ENCODE measurements around the gene DRD3. TPM values are rescaled to one million over a fixed set of nuclear protein-coding genes. Genes with fewer than 3 reads are reported as not detected.

DRD3 gene
- total RNA-seq, 2 experiments from 2014 or later: not detected

DNA sequence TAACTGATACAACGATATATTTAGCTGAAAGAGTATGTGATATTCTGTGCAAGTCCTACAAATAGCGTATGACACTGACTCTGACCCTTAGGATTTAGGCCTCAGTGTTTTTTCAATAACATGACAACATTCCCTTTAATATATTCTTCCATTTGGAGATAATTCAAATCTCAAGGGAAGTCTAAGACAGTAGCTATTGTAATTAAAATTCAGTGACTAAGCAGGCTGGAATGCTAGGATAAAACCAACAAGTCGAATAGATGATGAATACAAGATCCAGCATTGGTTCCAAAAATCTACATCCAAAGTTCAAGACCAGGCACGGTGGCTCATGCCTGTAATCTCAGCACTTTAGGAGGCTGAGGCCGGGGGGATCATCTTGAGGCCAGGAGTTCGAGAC lies 66.2 kb downstream of the DRD3 start:
- H3K27me3 Mint-ChIP-seq: peaks cover 5% of the 10 kb centered on the region
- H3K36me3 Mint-ChIP-seq (ENCODE audit: low read depth): no peaks in the 10 kb centered on the region
- ChIA-PET CTCF (no interaction called here), POLR2A (no interaction called here)
- no peak overlapping the region for H3K27ac Mint-ChIP-seq
- ATAC-seq: no peak
- no peak for TF ChIP-seq CTCF (IDR thresholded peaks at IDR 0.05)
- no peak overlapping the region for H3K4me3 Mint-ChIP-seq
- no peaks in the 10 kb centered on the region for H3K4me1 Mint-ChIP-seq (ENCODE audit: low read depth)
- DNase-seq: no peak
- no peaks in the 10 kb centered on the region for H3K9me3 Mint-ChIP-seq
- intact Hi-C loops (cut with micrococcal nuclease): no loop called here

DNA sequence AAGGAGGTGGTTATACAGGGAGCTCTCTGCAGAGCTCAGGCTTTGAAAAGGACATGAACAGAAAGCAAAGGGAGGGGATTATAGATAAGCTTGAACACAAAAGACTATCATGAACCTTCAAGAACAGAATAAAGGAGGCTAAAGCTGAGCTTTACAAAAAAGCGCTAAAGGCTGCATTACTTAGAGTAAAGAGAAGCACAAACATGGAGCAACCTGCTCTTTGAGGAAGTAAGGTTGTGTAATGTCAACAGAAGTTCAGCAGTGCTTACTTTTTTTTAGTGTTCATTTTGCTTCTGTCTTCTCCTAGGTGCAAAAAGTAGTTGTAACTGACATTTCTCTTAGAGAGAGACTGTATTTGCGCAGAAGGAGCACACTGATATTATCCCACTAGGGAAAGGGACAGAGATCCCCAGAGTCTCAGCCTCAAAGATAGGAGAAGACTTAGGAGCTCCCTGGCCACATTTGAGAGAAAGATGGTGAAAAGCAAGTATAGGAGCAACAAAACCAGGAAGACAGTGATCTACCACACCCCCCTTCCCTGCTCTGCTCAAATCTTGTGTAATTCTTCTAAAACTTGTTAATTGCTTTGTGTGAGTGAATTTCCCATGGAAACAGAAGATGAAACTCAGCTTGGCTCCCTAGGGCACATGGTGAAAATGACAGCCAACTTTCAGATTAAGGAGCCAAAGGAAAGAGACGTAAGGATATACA lies 67.6 kb downstream of the DRD3 start:
- TF ChIP-seq CTCF (IDR thresholded peaks at IDR 0.05): no peak
- Mint-ChIP-seq H3K4me1 (ENCODE audit: low read depth) (no peaks in the 10 kb centered on the region), H3K27ac (no peak overlapping the region), H3K9me3 (no peaks in the 10 kb centered on the region), H3K4me3 (no peak overlapping the region), H3K27me3 (peaks cover 5% of the 10 kb centered on the region), H3K36me3 (ENCODE audit: low read depth) (no peaks in the 10 kb centered on the region)
- DNase-seq (no peak), ATAC-seq (no peak)
- intact Hi-C loops (cut with micrococcal nuclease): no loop called here
- POLR2A ChIA-PET: no interaction called here
- CTCF ChIA-PET: no interaction called here

DNA sequence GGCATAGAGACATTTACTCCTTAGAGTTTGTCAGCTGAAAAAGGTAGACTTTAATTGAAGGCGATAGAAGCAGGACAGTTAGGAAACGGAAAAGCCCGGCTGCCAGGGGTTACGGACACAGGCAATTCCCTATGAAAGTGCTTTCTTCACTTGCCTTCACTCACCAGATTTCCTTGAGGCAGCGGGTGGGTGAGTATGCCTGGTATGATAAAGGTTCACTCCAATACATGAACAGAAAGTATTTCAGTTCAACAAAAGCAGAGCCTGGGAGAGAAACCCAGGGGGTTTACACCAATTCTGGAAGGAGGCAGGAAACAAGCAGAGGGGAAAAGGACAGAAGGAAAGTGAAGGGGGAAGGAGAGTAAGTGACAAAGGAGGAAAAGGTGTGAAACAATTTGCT lies 68.4 kb downstream of the DRD3 start:
- no peaks in the 10 kb centered on the region for H3K4me1 Mint-ChIP-seq (ENCODE audit: low read depth)
- no peaks in the 10 kb centered on the region for H3K36me3 Mint-ChIP-seq (ENCODE audit: low read depth)
- TF ChIP-seq CTCF (IDR thresholded peaks at IDR 0.05): no peak
- H3K27me3 Mint-ChIP-seq: peaks cover 5% of the 10 kb centered on the region
- DNase-seq (no peak), ATAC-seq (no peak)
- CTCF ChIA-PET: no interaction called here
- no peaks in the 10 kb centered on the region for H3K9me3 Mint-ChIP-seq
- POLR2A ChIA-PET: no interaction called here
- no peak overlapping the region for H3K27ac Mint-ChIP-seq
- intact Hi-C loops (cut with micrococcal nuclease): no loop called here
- no peak overlapping the region for H3K4me3 Mint-ChIP-seq

- Mint-ChIP-seq H3K4me1 (ENCODE audit: low read depth) (no peaks in the 10 kb centered on the region), H3K9me3 (no peaks in the 10 kb centered on the region), H3K36me3 (ENCODE audit: low read depth) (no peaks in the 10 kb centered on the region), H3K27me3 (peaks cover 5% of the 10 kb centered on the region), H3K27ac (no peak overlapping the region), H3K4me3 (no peak overlapping the region)
- DNase-seq: no peak
- ATAC-seq: no peak
- CTCF ChIA-PET: interaction anchor here (1.3 kb wide), 1 partner anchor 264 kb away, joined by 3 read pairs; no protein-coding TSS in a partner anchor
- POLR2A ChIA-PET: no interaction called here
- intact Hi-C loops (cut with micrococcal nuclease): no loop called here
- no peak for TF ChIP-seq CTCF (IDR thresholded peaks at IDR 0.05)
Observed at GRCh38 chr3:114108137-114108536, 70.7 kb downstream of the DRD3 start.

GRCh38 chr3:114104414-114104813 lies 74.4 kb downstream of the DRD3 start:
- no peak for TF ChIP-seq CTCF (IDR thresholded peaks at IDR 0.05)
- H3K9me3 Mint-ChIP-seq: no peaks in the 10 kb centered on the region
- no peak overlapping the region for H3K4me3 Mint-ChIP-seq
- intact Hi-C loops (cut with micrococcal nuclease): no loop called here
- POLR2A ChIA-PET: no interaction called here
- ATAC-seq (no peak), DNase-seq (no peak)
- H3K4me1 Mint-ChIP-seq (ENCODE audit: low read depth): no peaks in the 10 kb centered on the region
- peaks cover 3% of the 10 kb centered on the region for H3K27me3 Mint-ChIP-seq
- CTCF ChIA-PET: interaction anchor here (1.1 kb wide), 1 partner anchor 23 kb away, joined by 3 read pairs; no protein-coding TSS in a partner anchor
- no peaks in the 10 kb centered on the region for H3K36me3 Mint-ChIP-seq (ENCODE audit: low read depth)
- no peak overlapping the region for H3K27ac Mint-ChIP-seq
